Upper lobe of left lung (tissue), 6 donors: ENCODE data around the gene CES4A. TPM values are rescaled to one million over a fixed set of nuclear protein-coding genes. Genes with fewer than 3 reads are reported as not detected.

Source experiments
- ATAC-seq, 2 donors: fragments of 200-7000 bp; cut with Tn5 transposase; one replicate each; pipeline ENCODE4 v1.9.1; 2022; ENCODE audit warnings: mild to moderate bottlenecking in 2 of 2, moderate library complexity in 2 of 2; ENCODE audit not compliant: low FRiP score in 2 of 2
- DNase-seq, 2 donors: peaks; one replicate each; pipeline ENCODE4 v3.0.0-alpha.2; 2019 to 2020
- H3K27ac ChIP-seq, 4 donors: fragments of 200-600 bp; sonication (generic); one replicate each; pipeline ENCODE4 v1.5.1; 2016 to 2019
- H3K27me3 ChIP-seq, 4 donors: fragments of 200-600 bp; sonication (generic); one replicate each; pipeline ENCODE4 v1.5.1; 2017 to 2019
- H3K36me3 ChIP-seq, 4 donors: fragments of 200-600 bp; sonication (generic); one replicate each; pipeline ENCODE4 v1.5.1; 2016 to 2019
- H3K4me1 ChIP-seq, 4 donors: fragments of 200-600 bp; sonication (generic); one replicate each; pipeline ENCODE4 v1.5.1; 2018 to 2019
- H3K4me3 ChIP-seq, 4 donors: fragments of 200-600 bp; sonication (generic); one replicate each; pipeline ENCODE4 v1.5.1; 2017 to 2019; ENCODE audit warnings: mild to moderate bottlenecking in 2 of 4, moderate library complexity in 1 of 4
- H3K9me3 ChIP-seq, 4 donors: fragments of 200-600 bp; sonication (generic); one replicate each; pipeline ENCODE4 v1.5.1; 2018 to 2019
- EP300 ChIP-seq, 4 donors: sonication (generic); formaldehyde crosslinking; IDR thresholded peaks; one replicate each; pipeline ENCODE4 v1.5.1; 2017; ENCODE audit warnings: antibody characterized with exemption in 4 of 4, control low read depth in 2 of 4
- POLR2A ChIP-seq, 4 donors: fragments of 450-650 bp; IDR thresholded peaks; one replicate each; pipeline ENCODE4 v1.5.1; 2016 to 2017; ENCODE audit warnings: antibody characterized with exemption in 4 of 4, mild to moderate bottlenecking in 2 of 4
- POLR2AphosphoS5 ChIP-seq, 2 donors: sonication (generic); formaldehyde crosslinking; IDR thresholded peaks; one replicate each; pipeline ENCODE4 v1.5.1; 2017; ENCODE audit warnings: antibody characterized with exemption in 2 of 2
- WGBS, 2 donors: methylation state at CpG; one replicate each; pipeline ENCODE4 v1.1.5; 2017 to 2018; 5-methylcytosine and 5-hydroxymethylcytosine counted together
- total RNA-seq, 6 donors: library from RNA; depleted of rRNA in 4 of 6; stranded (reverse); fragments of >200 nt in 4 of 6; gene quantifications; one replicate each; pipeline versions ENCODE4 v1.1.0 to v1.2.1, GENCODE V29; 2016 to 2021
- TF ChIP-seq, protein P1 (sequence below), 6 experiments: fragments of 450-650 bp in 4 of 6; fragments of 200-600 bp in 2 of 6; sonication (generic) in 2 of 6; IDR thresholded peaks; one replicate each; pipeline ENCODE4 v1.5.1; 2016 to 2019; ENCODE audit warnings: antibody characterized with exemption in 6 of 6
- donor health status: DM: no; HTN: no; CAD: no; lungs with moderate emphysema.
- donor health status: DM: no; HTN: yes; CAD: no; lungs with severe emphysema.

Gene CES4A
- total RNA-seq = 10 to 100 TPM in 5 of 6 donors, 1 to 10 TPM in 1; 9.9 to 39.7 (median 20.2) TPM

DNA sequence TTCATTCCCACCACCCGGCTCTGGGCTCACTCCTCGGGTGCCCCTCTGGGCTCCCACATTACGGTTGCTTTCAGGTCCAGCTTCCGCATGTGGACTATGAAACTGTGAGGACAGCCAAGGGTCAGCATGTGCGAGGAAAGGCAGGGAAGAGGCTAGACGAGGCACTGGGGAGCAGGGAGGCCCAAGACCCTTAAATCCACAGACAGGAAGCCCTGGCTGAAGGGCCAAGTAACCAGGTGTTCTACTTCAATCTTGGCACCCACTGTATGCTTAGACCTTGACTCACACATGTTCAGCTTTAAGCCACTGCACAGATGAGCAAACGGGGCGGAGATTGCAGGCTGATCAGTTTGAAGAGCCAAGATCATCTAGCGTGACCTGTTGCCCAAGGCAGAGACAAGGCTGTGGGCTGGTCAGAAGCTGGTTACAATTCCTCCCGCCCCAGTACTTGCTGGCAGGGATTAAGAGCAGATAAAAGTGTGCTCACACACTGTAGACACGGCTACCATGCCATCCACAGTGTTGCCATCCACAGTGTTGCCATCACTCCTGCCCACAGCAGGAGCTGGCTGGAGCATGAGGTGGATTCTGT is at the start of gene CES4A:
CES4A (plus strand) TSS at position 393 of the 592 bp plus-strand sequence; CDS start at position 577, 184 bp downstream.
- ATAC-seq = peak in 1 of 2 donors; percentile 10
- no peak within 1 kb of the TSS for H3K27ac ChIP-seq

DNA sequence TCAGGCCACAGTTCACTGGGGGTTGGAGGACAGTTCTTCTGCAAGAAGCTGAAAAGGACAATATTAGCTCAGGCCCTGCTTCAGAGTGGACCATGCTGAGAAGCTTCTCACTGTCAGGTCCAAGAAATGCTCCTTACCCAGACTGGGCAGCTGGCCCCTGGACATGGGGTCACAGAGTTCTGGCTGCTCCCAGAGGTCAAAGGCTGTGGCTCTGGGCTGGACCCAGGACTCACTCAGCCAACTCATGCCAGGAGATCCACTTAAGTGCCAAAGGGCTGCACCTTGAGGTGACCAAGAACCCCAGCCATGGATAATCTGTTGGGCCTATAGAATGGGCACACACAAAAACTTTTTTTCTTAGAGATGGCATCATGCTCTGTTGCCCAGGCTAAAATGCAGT is 49.0 kb upstream of the CES4A start:
- TF ChIP-seq POLR2AphosphoS5 (IDR thresholded peaks at IDR 0.05) (no peak), EP300 (IDR thresholded peaks at IDR 0.05) (no peak)
- Histone ChIP-seq H3K27me3 (no peaks in the 10 kb centered on the region), H3K27ac (no peak overlapping the region), H3K36me3 (peaks cover 18 to 68% (median 49%) of the 10 kb centered on the region in 4 donors), H3K9me3 (no peaks in the 10 kb centered on the region), H3K4me1 (peaks cover 18 to 37% (median 24%) of the 10 kb centered on the region in 4 donors), H3K4me3 (no peak overlapping the region)
- ATAC-seq (no peak), DNase-seq (no peak)

More for the DNA sequence above, at the start of gene CES4A:
- Histone ChIP-seq H3K27me3 (no peaks in the 10 kb centered on the region), H3K36me3 (no peaks in the 10 kb centered on the region), H3K4me3 (no peak within 1 kb of the TSS), H3K4me1 (no peaks in the 10 kb centered on the region), H3K9me3 (no peaks in the 10 kb centered on the region)
- no peak for DNase-seq
- 79 to 82% methylated on average over 9 to 11 of the region's 11 CpGs for WGBS, 2 donors
- TF ChIP-seq EP300 (IDR thresholded peaks at IDR 0.05) (no peak), POLR2A (IDR thresholded peaks at IDR 0.05) (no peak), POLR2AphosphoS5 (IDR thresholded peaks at IDR 0.05) (no peak)
- TF ChIP-seq, protein P1, sequence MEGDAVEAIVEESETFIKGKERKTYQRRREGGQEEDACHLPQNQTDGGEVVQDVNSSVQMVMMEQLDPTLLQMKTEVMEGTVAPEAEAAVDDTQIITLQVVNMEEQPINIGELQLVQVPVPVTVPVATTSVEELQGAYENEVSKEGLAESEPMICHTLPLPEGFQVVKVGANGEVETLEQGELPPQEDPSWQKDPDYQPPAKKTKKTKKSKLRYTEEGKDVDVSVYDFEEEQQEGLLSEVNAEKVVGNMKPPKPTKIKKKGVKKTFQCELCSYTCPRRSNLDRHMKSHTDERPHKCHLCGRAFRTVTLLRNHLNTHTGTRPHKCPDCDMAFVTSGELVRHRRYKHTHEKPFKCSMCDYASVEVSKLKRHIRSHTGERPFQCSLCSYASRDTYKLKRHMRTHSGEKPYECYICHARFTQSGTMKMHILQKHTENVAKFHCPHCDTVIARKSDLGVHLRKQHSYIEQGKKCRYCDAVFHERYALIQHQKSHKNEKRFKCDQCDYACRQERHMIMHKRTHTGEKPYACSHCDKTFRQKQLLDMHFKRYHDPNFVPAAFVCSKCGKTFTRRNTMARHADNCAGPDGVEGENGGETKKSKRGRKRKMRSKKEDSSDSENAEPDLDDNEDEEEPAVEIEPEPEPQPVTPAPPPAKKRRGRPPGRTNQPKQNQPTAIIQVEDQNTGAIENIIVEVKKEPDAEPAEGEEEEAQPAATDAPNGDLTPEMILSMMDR (IDR thresholded peaks at IDR 0.05) = no peak

DNA sequence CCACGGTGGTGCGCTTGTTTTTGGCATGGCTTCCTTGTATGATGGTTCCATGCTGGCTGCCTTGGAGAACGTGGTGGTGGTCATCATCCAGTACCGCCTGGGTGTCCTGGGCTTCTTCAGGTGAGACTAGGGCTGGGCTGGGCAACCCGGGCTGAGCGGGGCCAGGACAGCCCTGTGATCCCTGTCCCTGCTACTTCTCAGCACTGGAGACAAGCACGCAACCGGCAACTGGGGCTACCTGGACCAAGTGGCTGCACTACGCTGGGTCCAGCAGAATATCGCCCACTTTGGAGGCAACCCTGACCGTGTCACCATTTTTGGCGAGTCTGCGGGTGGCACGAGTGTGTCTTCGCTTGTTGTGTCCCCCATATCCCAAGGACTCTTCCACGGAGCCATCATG is 48.2 kb upstream of the CES4A start:
- Histone ChIP-seq H3K9me3 (no peaks in the 10 kb centered on the region), H3K4me1 (peaks cover 15 to 34% (median 23%) of the 10 kb centered on the region in 4 donors), H3K4me3 (no peak overlapping the region), H3K27ac (no peak overlapping the region), H3K36me3 (peaks cover 18 to 68% (median 49%) of the 10 kb centered on the region in 4 donors), H3K27me3 (no peaks in the 10 kb centered on the region)
- DNase-seq = peak in 1 of 2 donors; percentile 61
- 97% methylated on average over 15 to 16 of the region's 16 CpGs for WGBS, 2 donors
- no peak for TF ChIP-seq POLR2A (IDR thresholded peaks at IDR 0.05)
- TF ChIP-seq EP300 (IDR thresholded peaks at IDR 0.05) = no peak
- no peak for TF ChIP-seq POLR2AphosphoS5 (IDR thresholded peaks at IDR 0.05)
- TF ChIP-seq, protein P1 (IDR thresholded peaks at IDR 0.05) = no peak
- ATAC-seq = no peak

DNA sequence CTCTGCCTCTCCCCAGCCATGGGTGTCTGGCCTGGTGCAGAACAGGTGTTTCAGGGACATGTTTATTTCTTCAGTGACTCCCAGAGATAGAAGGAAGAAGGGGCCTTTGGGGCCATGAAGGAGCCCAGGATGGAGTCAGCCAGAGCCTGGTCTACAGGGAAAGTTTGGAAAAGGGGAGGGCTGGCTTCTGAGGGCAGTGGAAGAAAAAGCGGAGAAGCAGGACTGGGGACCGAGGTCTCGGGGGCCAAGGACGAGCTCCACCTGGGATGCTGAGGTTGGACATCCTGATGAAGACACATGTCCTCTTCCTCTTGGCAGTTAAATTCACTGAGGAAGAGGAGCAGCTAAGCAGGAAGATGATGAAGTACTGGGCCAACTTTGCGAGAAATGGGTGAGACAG is 45.4 kb upstream of the CES4A start:
- TF ChIP-seq POLR2AphosphoS5 (IDR thresholded peaks at IDR 0.05) = no peak
- TF ChIP-seq POLR2A (IDR thresholded peaks at IDR 0.05) = no peak
- TF ChIP-seq EP300 (IDR thresholded peaks at IDR 0.05) = no peak
- TF ChIP-seq, protein P1 (IDR thresholded peaks at IDR 0.05) = no peak
- ATAC-seq (no peak), DNase-seq (no peak)
- Histone ChIP-seq H3K4me1 (peaks cover 7 to 11% (median 8%) of the 10 kb centered on the region in 4 donors), H3K27ac (no peak overlapping the region), H3K27me3 (no peaks in the 10 kb centered on the region), H3K4me3 (no peak overlapping the region), H3K36me3 (peaks cover 18 to 62% (median 46%) of the 10 kb centered on the region in 4 donors), H3K9me3 (no peaks in the 10 kb centered on the region)
- 65 to 94% methylated on average over 5 of the region's 5 CpGs for WGBS, 2 donors

DNA sequence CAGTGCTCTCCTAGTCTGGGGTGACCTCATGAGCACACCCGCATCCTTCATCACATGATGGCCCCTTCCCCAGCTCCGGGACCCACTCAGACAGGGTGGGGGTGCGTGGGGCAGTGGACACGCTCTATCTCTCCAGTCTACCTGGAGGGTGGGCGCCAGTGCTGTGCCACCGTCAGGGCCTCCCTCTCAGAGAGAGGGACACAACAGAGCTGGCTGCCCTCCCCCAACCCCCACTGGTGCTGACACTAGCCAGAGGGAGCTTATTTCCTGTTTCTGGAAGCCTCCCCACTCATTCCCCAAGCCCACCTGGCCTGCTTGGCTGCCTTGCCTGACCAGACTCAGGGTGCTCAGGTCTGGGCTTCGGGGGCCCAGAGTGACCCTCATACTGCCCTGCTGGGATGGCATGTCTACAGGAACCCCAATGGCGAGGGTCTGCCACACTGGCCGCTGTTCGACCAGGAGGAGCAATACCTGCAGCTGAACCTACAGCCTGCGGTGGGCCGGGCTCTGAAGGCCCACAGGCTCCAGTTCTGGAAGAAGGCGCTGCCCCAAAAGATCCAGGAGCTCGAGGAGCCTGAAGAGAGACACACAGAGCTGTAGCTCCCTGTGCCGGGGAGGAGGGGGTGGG is 44.8 kb upstream of the CES4A start:
- Histone ChIP-seq H3K4me3 (no peak overlapping the region), H3K27ac (no peak overlapping the region), H3K9me3 (no peaks in the 10 kb centered on the region), H3K36me3 (peaks cover 18 to 56% (median 46%) of the 10 kb centered on the region in 4 donors), H3K4me1 (peaks cover 9 to 12% (median 11%) of the 10 kb centered on the region in 4 donors), H3K27me3 (no peaks in the 10 kb centered on the region)
- DNase-seq (peak in 1 of 2 donors; percentile 51), ATAC-seq (no peak)
- TF ChIP-seq, protein P1 (IDR thresholded peaks at IDR 0.05) = no peak
- TF ChIP-seq EP300 (IDR thresholded peaks at IDR 0.05) (no peak), POLR2A (IDR thresholded peaks at IDR 0.05) (no peak), POLR2AphosphoS5 (IDR thresholded peaks at IDR 0.05) (no peak)
- 84 to 94% methylated on average over 3 to 15 of the region's 15 CpGs for WGBS, 2 donors
